K562 treated with DMSO at 1 percent for 4 hours (cell line): ENCODE measurements around the gene CRP. TPM values are rescaled to one million over a fixed set of nuclear protein-coding genes. Genes with fewer than 3 reads are reported as not detected.

Source experiments
- total RNA-seq: library from RNA; unstranded; fragments of 300-600 nt; gene quantifications from 2 replicates; pipeline ENCODE4 v1.2.3, GENCODE V29; 2022; ENCODE audit not compliant: insufficient read depth

Gene CRP
- not detected in 2 replicates for total RNA-seq

GRCh38 chr1:159714529-159714928 lies at the start of gene CRP:
CRP (minus strand) TSS chr1:159714589; CDS start chr1:159714485, 104 bp downstream.

Other genes starting within 250 kb of the CRP start
- not detected in 2 replicates for gene OR10J5, start 178.6 kb downstream of the CRP start, total RNA-seq
- gene APCS, start 126.8 kb downstream of the CRP start, total RNA-seq: not detected in 2 replicates
- 51.9 and 53.3 TPM in 2 replicates for gene DUSP23, start 66.4 kb upstream of the CRP start, total RNA-seq
- not detected in 2 replicates for gene FCRL6, start 87.8 kb upstream of the CRP start, total RNA-seq
- gene SLAMF8, start 112.3 kb upstream of the CRP start, total RNA-seq: not detected in 2 replicates
- gene VSIG8, start 148.1 kb upstream of the CRP start, total RNA-seq: not detected in 2 replicates
- gene CFAP45, start 185.6 kb upstream of the CRP start, total RNA-seq: 0.98 TPM in 1 of 2 replicates, not detected in the other
- 533 and 588 TPM in 2 replicates for gene TAGLN2, start 210.9 kb upstream of the CRP start, total RNA-seq
- not detected in 2 replicates for gene IGSF9, start 231.0 kb upstream of the CRP start, total RNA-seq
- gene SLAMF9, start 239.6 kb upstream of the CRP start, total RNA-seq: not detected in 2 replicates